HL-60 (cell line): ENCODE data around the gene HMCES.

Source experiments
- POLR2AphosphoS5 ChIP-seq: IDR thresholded peaks from 2 replicates; pipeline ENCODE4 v1.6.1; 2012; ENCODE audit warnings: low read depth
- TF ChIP-seq, protein P1 (sequence below): IDR thresholded peaks from one replicate; pipeline ENCODE4 v1.5.1; 2011; ENCODE audit warnings: low read length, control low read depth, inconsistent platforms; ENCODE audit not compliant: insufficient read depth

GRCh38 chr3:129278966-129279906, 566 bp downstream of the HMCES start:
- TF ChIP-seq, protein P1, sequence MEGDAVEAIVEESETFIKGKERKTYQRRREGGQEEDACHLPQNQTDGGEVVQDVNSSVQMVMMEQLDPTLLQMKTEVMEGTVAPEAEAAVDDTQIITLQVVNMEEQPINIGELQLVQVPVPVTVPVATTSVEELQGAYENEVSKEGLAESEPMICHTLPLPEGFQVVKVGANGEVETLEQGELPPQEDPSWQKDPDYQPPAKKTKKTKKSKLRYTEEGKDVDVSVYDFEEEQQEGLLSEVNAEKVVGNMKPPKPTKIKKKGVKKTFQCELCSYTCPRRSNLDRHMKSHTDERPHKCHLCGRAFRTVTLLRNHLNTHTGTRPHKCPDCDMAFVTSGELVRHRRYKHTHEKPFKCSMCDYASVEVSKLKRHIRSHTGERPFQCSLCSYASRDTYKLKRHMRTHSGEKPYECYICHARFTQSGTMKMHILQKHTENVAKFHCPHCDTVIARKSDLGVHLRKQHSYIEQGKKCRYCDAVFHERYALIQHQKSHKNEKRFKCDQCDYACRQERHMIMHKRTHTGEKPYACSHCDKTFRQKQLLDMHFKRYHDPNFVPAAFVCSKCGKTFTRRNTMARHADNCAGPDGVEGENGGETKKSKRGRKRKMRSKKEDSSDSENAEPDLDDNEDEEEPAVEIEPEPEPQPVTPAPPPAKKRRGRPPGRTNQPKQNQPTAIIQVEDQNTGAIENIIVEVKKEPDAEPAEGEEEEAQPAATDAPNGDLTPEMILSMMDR = no peak
- TF ChIP-seq POLR2AphosphoS5 = no peak
